ENCODE results near the gene GSN.

- TF ChIP-seq CTCF (IDR thresholded peaks at IDR 0.05): no peak
- no peak for TF ChIP-seq SIN3A (IDR thresholded peaks at IDR 0.05; ENCODE audit: borderline replicate concordance, insufficient read depth, low read depth, low read length)
- no peak for TF ChIP-seq POLR2AphosphoS5 (IDR thresholded peaks at IDR 0.05; ENCODE audit: low read depth, low read length)
These were observed 28.9 kb upstream of the GSN start for GRCh38 chr9:121239071-121239470.
